Heart right ventricle (tissue), 16 donors: ENCODE data around the gene ZNF318. TPM values are rescaled to one million over a fixed set of nuclear protein-coding genes. Genes with fewer than 3 reads are reported as not detected.

Source experiments
- ATAC-seq, 8 donors: fragments of 200-7000 bp; cut with Tn5 transposase; one replicate each; pipeline ENCODE4 v1.9.1; 2020; ENCODE audit warnings: mild to moderate bottlenecking in 8 of 8, moderate library complexity in 8 of 8, moderate number of reproducible peaks in 1 of 8
- DNase-seq, 2 donors: peaks; one replicate each; pipeline ENCODE4 v3.0.0-alpha.2; 2020
- H3K27ac ChIP-seq, 10 donors: fragments of 200-600 bp; sonication (generic) in 2 of 10; one replicate each; pipeline versions ENCODE4 v1.5.0 to v1.8.0; 2020 to 2022; ENCODE audit warnings: mild to moderate bottlenecking in 3 of 10
- H3K27me3 ChIP-seq, 7 donors: fragments of 200-600 bp; one replicate each; pipeline ENCODE4 v1.8.0; 2021 to 2022; ENCODE audit warnings: mild to moderate bottlenecking in 2 of 7
- H3K36me3 ChIP-seq, 9 donors: fragments of 200-600 bp; sonication (generic) in 1 of 9; one replicate each; pipeline versions ENCODE4 v1.5.0 to v1.8.0; 2020 to 2022; ENCODE audit warnings: mild to moderate bottlenecking in 2 of 9
- H3K4me1 ChIP-seq, 9 donors: fragments of 200-600 bp; sonication (generic) in 1 of 9; one replicate each; pipeline versions ENCODE4 v1.5.0 to v1.8.0; 2020 to 2022; ENCODE audit warnings: mild to moderate bottlenecking in 4 of 9
- H3K4me3 ChIP-seq, 10 donors: fragments of 200-600 bp; sonication (generic) in 2 of 10; one replicate each; pipeline versions ENCODE4 v1.5.0 to v1.8.0; 2020 to 2022; ENCODE audit warnings: mild to moderate bottlenecking in 7 of 10, moderate library complexity in 2 of 10
- H3K9me3 ChIP-seq, 11 donors: fragments of 200-600 bp in 10 of 11; sonication (generic) in 2 of 11; one replicate each; pipeline versions ENCODE4 v1.5.0 to v1.8.0; 2013 to 2022; ENCODE audit warnings: mild to moderate bottlenecking in 2 of 11, control low read depth in 1 of 11, moderate library complexity in 1 of 11
- CTCF ChIP-seq, 9 donors: fragments of 200-600 bp; sonication (generic) in 2 of 9; IDR thresholded peaks; one replicate each; pipeline versions ENCODE4 v1.5.0 to v1.8.0; 2021 to 2022; ENCODE audit warnings: antibody characterized with exemption in 9 of 9, mild to moderate bottlenecking in 5 of 9, moderate library complexity in 1 of 9
- WGBS, 2 donors: extraction: QIAGEN DNeasy Blood & Tissue Kit; methylation state at CpG; one replicate each; pipeline ENCODE4 v1.1.7; 2013; ENCODE audit warnings: inconsistent platforms in 1 of 2; 5-methylcytosine and 5-hydroxymethylcytosine counted together
- intact Hi-C, 10 donors: fragments of 100-400 bp; cut with DNase I; formaldehyde crosslinking; loops; one replicate each; pipeline versions ENCODE4 v1.11.1 to v1.14.2; 2022
- polyA plus RNA-seq, 2 donors: library from polyadenylated mRNA; stranded (reverse); fragments of 200-250 nt; gene quantifications; one replicate each; pipeline ENCODE4 v1.2.3, GENCODE V29; 2013
- total RNA-seq, 10 donors: library from RNA; stranded (reverse); fragmentation: NEBNext Ultra II Directional in 3 of 10; extraction: Animal tissue kit (Norgen Biotek cat#: 25700) in 3 of 10; gene quantifications; one replicate each; pipeline versions ENCODE4 v1.2.1 to v1.2.4, GENCODE V29; 2021 to 2023
- donor health status: Arrhythmogenic right ventricular cardiomyopathy.
- donor health status: ischemic (EF 13 %, LVEDD 7.1; RV severe dilation, severe dysfunction).
- donor health status: healthy with polysubstance abuse.
- donor health status: DM: no; HTN: yes; CAD: no.
- donor health status: DM: no; HTN: no; CAD: no.
- donor health status: ischemic (EF 25% LVEDD 6.9; RV normal size, moderate dysfunction).
- donor health status: ischemic (EF 25% LVEDD 5.7; RV mildly dilated, moderate dysfunction).
- donor health status: healthy.
- donor health status: DM: yes; HTN: yes; CAD: no.
- donor health status: Ischemic cardiomyopathy.
- donor health status: ischemic (EF 35%, LVEDD 5.7; RV mildly dilated, moderate dysfunction).
- donor health status: nonischemic (EF 11% LVEDD 7.7; RV severe dilation, severe dysfunction).
- donor health status: DM: yes; HTN: yes; CAD: no.
- donor health status: PGD.
- donor health status: ischemic (EF 29% LVEDD 5.4; RV normal size, mild dysfunction).
- donor health status: nonischemic (EF 23%, LVEDD 6.1; RV moderate dilation, normal function).

Gene ZNF318
- total and polyA plus RNA-seq, 12 donors = 3.4 to 20.4 (median 13.7) TPM

GRCh38 chr6:43308101-43308989 is 61.1 kb downstream of the ZNF318 start, which contains the start of gene CRIP3:
TSS of gene CRIP3 (minus strand) at chr6:43308826. CDS start at chr6:43308792, 34 bp downstream.
- Histone ChIP-seq H3K4me1 (peaks cover 0 to 42% (median 14%) of the 10 kb centered on the region in 9 donors), H3K27ac (peak within 1 kb of the TSS in 5 of 10 donors; percentile 41 to 82 (median 72)), H3K4me3 (peak within 1 kb of the TSS in 9 of 10 donors; percentile 21 to 58 (median 49)), H3K9me3 (no peaks in the 10 kb centered on the region), H3K36me3 (no peaks in the 10 kb centered on the region), H3K27me3 (peaks cover 0 to 6% (median 0%) of the 10 kb centered on the region in 7 donors)
- intact Hi-C loops = no loop called here
- WGBS, 2 donors = 8 to 9% methylated on average over 39 of the region's 39 CpGs
- peak in 6 of 9 donors; percentile 24 to 41 (median 33) for TF ChIP-seq CTCF (IDR thresholded peaks at IDR 0.05)
- ATAC-seq (peak; percentile 60 to 82 (median 78)), DNase-seq (peak; percentile 30 to 43)

GRCh38 chr6:43307451-43308100 is 61.9 kb downstream of the ZNF318 start:
- Histone ChIP-seq H3K4me3 (peak overlapping the region in 4 of 10 donors; percentile 49 to 58 (median 52)), H3K9me3 (no peaks in the 10 kb centered on the region), H3K27ac (peak overlapping the region in 4 of 10 donors; percentile 42 to 82 (median 76)), H3K4me1 (peaks cover 0 to 34% (median 14%) of the 10 kb centered on the region in 9 donors), H3K27me3 (peaks cover 0 to 6% (median 0%) of the 10 kb centered on the region in 7 donors), H3K36me3 (no peaks in the 10 kb centered on the region)
- intact Hi-C loops = no loop called here
- 92 to 93% methylated on average over 5 of the region's 5 CpGs for WGBS, 2 donors
- DNase-seq = no peak
- peak in 4 of 8 donors; percentile 5 to 44 (median 12) for ATAC-seq
- no peak for TF ChIP-seq CTCF (IDR thresholded peaks at IDR 0.05)

GRCh38 chr6:43306086-43306485 is 63.4 kb downstream of the ZNF318 start:
- whole genome bisulfite sequencing, 2 donors = 82 to 85% methylated on average over 7 of the region's 7 CpGs
- DNase-seq (peak in 1 of 2 donors; percentile 35), ATAC-seq (peak in 4 of 8 donors; percentile 30 to 61 (median 54))
- H3K9me3 ChIP-seq = no peaks in the 10 kb centered on the region
- peaks cover 0 to 32% (median 14%) of the 10 kb centered on the region in 9 donors for H3K4me1 ChIP-seq
- H3K27ac ChIP-seq = peak overlapping the region in 4 of 10 donors; percentile 1 to 63 (median 62)
- TF ChIP-seq CTCF (IDR thresholded peaks at IDR 0.05) = no peak
- H3K4me3 ChIP-seq = no peak overlapping the region
- peaks cover 0 to 6% (median 0%) of the 10 kb centered on the region in 7 donors for H3K27me3 ChIP-seq
- intact Hi-C loops = no loop called here
- H3K36me3 ChIP-seq = no peaks in the 10 kb centered on the region

GRCh38 chr6:43304882-43305281 is 64.6 kb downstream of the ZNF318 start:
- WGBS, 2 donors = 83 to 97% methylated on average over 2 of the region's 2 CpGs

More at GRCh38 chr6:43304882-43305281, 64.6 kb downstream of the ZNF318 start:
- peaks cover 0 to 32% (median 13%) of the 10 kb centered on the region in 9 donors for H3K4me1 ChIP-seq
- no peaks in the 10 kb centered on the region for H3K9me3 ChIP-seq
- H3K36me3 ChIP-seq = no peaks in the 10 kb centered on the region
- intact Hi-C loops = no loop called here
- ATAC-seq (no peak), DNase-seq (no peak)
- no peak for TF ChIP-seq CTCF (IDR thresholded peaks at IDR 0.05)
- no peak overlapping the region for H3K4me3 ChIP-seq
- H3K27me3 ChIP-seq = peaks cover 0 to 6% (median 0%) of the 10 kb centered on the region in 7 donors
- H3K27ac ChIP-seq = peak overlapping the region in 1 of 10 donors; percentile 11
